Progenitor cell of endocrine pancreas (in vitro differentiated cells): ENCODE results near the gene SPRY2. TPM values are rescaled to one million over a fixed set of nuclear protein-coding genes. Genes with fewer than 3 reads are reported as not detected.

Experiments
- DNase-seq: peaks from one replicate; pipeline ENCODE4 v3.0.0; 2021; ENCODE audit warnings: low spot score; ENCODE audit not compliant: unreplicated experiment
- H3K27ac Mint-ChIP-seq: 2 replicates; pipeline ENCODE4 v1.8.0; 2021; ENCODE audit warnings: mild to moderate bottlenecking, moderate library complexity, mixed read lengths
- H3K27me3 Mint-ChIP-seq: 2 replicates; pipeline ENCODE4 v1.8.0; 2021; ENCODE audit warnings: mixed read lengths
- H3K36me3 Mint-ChIP-seq: 2 replicates; pipeline ENCODE4 v1.8.0; 2022; ENCODE audit warnings: mixed read lengths; ENCODE audit not compliant: insufficient read depth
- H3K4me1 Mint-ChIP-seq: 2 replicates; pipeline ENCODE4 v1.8.0; 2021; ENCODE audit warnings: low read depth, mixed read lengths
- H3K4me3 Mint-ChIP-seq: 2 replicates; pipeline ENCODE4 v1.8.0; 2021; ENCODE audit warnings: low read depth, mild to moderate bottlenecking, moderate library complexity, mixed read lengths
- H3K9me3 Mint-ChIP-seq: 2 replicates; pipeline ENCODE4 v1.8.0; 2021; ENCODE audit warnings: low read depth, mixed read lengths
- CTCF ChIP-seq: fragments of 200-600 bp; sonication (generic); IDR thresholded peaks from one replicate; pipeline ENCODE4 v1.5.0; 2021; ENCODE audit warnings: antibody characterized with exemption, mild to moderate bottlenecking; ENCODE audit not compliant: unreplicated experiment
- total RNA-seq: library from RNA; stranded (reverse); gene quantifications from 2 replicates; pipeline ENCODE4 v1.2.1, GENCODE V29; 2021

Gene SPRY2
- total RNA-seq, 1 donor from 2014 or later: 145 TPM

- peaks cover 31% of the 10 kb centered on the region for H3K36me3 Mint-ChIP-seq
- no peaks in the 10 kb centered on the region for H3K27me3 Mint-ChIP-seq
- TF ChIP-seq CTCF: no peak
- H3K27ac Mint-ChIP-seq: no peak overlapping the region
- H3K9me3 Mint-ChIP-seq: no peaks in the 10 kb centered on the region
- no peak overlapping the region for H3K4me3 Mint-ChIP-seq
- no peak for DNase-seq
- peaks cover 26% of the 10 kb centered on the region for H3K4me1 Mint-ChIP-seq
These were observed 11.7 kb downstream of the SPRY2 start for GRCh38 chr13:80329250-80329649.

- TF ChIP-seq CTCF: no peak
- Mint-ChIP-seq H3K36me3 (peaks cover 15% of the 10 kb centered on the region), H3K9me3 (peaks cover 14% of the 10 kb centered on the region), H3K4me1 (peaks cover 8% of the 10 kb centered on the region), H3K4me3 (no peak overlapping the region), H3K27ac (no peak overlapping the region), H3K27me3 (no peaks in the 10 kb centered on the region)
- DNase-seq: no peak
These were observed 21.9 kb downstream of the SPRY2 start for GRCh38 chr13:80319004-80319403.

- Mint-ChIP-seq H3K9me3 (peaks cover 9% of the 10 kb centered on the region), H3K4me3 (no peak overlapping the region), H3K36me3 (peaks cover 10% of the 10 kb centered on the region), H3K27me3 (no peaks in the 10 kb centered on the region), H3K27ac (no peak overlapping the region), H3K4me1 (peaks cover 8% of the 10 kb centered on the region)
- no peak for DNase-seq
- TF ChIP-seq CTCF: no peak
These were observed 25.9 kb downstream of the SPRY2 start for GRCh38 chr13:80314711-80315653.

- no peaks in the 10 kb centered on the region for H3K9me3 Mint-ChIP-seq
- H3K4me3 Mint-ChIP-seq: no peak overlapping the region
- no peak for DNase-seq
- TF ChIP-seq CTCF: no peak
- peaks cover 4% of the 10 kb centered on the region for H3K36me3 Mint-ChIP-seq
- peaks cover 8% of the 10 kb centered on the region for H3K4me1 Mint-ChIP-seq
- H3K27me3 Mint-ChIP-seq: no peaks in the 10 kb centered on the region
- no peak overlapping the region for H3K27ac Mint-ChIP-seq
These were observed 27.2 kb downstream of the SPRY2 start for GRCh38 chr13:80313668-80314256.

GRCh38 chr13:80312967-80313366 lies 28.0 kb downstream of the SPRY2 start:
- Mint-ChIP-seq H3K4me3 (no peak overlapping the region), H3K27me3 (no peaks in the 10 kb centered on the region), H3K4me1 (peaks cover 8% of the 10 kb centered on the region), H3K27ac (no peak overlapping the region), H3K9me3 (no peaks in the 10 kb centered on the region), H3K36me3 (peaks cover 1% of the 10 kb centered on the region)
- no peak for DNase-seq
- TF ChIP-seq CTCF: no peak
